Measurements from ENCODE around the gene FAM53B. TPM values are rescaled to one million over a fixed set of nuclear protein-coding genes. Genes with fewer than 3 reads are reported as not detected.

Gene FAM53B
- total RNA-seq, 1 donor from 2014 or later, result 35.9 TPM

DNA sequence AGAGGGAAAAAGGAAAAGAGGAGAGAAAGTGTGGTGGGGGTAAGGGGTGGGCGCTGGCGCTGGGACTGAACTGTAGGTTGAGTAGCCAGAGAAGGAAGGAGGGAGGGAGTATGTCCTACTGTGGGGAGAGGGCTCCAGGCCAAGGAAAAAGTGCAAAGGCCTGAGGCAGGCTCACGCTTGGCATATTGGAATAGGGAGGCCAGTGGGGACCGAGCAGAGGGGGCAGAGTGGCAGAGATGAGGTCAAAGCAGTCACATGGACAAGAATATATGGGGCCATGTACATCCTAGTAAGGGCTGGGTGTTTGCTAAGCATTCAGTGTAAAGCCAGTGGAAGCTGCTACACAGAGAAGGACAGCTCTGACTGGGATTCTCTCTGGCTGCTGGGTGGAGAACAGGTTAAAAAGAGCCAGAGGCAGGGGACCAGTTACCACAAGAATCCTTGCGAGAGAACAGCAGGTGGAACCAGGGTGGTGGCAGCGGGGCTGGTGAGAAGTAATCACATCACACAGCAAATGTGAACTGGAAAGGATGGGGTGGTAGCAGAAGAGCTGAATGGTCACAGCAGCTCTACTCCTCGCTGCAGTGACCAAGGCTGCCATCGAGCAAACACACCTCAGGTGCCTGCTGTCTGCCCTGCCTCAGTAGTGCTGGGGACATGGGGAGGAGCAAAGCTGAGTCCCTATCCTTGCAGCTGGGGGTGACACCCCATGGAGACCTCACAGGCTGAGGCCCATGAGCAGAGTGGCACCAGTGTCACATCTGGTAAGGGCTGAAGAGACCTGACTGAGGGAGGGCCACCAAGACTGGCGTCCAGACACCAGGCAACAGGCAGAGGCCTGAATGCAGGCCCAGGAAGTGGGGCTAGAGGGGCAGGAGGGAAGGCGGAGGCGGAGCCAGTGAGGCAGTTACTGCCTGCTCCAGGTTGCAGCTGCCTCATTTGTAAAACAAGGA, 39.5 kb downstream of the FAM53B start:
- H3K9me3 Mint-ChIP-seq, result no peaks in the 10 kb centered on the region
- TF ChIP-seq, protein P1, sequence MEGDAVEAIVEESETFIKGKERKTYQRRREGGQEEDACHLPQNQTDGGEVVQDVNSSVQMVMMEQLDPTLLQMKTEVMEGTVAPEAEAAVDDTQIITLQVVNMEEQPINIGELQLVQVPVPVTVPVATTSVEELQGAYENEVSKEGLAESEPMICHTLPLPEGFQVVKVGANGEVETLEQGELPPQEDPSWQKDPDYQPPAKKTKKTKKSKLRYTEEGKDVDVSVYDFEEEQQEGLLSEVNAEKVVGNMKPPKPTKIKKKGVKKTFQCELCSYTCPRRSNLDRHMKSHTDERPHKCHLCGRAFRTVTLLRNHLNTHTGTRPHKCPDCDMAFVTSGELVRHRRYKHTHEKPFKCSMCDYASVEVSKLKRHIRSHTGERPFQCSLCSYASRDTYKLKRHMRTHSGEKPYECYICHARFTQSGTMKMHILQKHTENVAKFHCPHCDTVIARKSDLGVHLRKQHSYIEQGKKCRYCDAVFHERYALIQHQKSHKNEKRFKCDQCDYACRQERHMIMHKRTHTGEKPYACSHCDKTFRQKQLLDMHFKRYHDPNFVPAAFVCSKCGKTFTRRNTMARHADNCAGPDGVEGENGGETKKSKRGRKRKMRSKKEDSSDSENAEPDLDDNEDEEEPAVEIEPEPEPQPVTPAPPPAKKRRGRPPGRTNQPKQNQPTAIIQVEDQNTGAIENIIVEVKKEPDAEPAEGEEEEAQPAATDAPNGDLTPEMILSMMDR (conservative IDR thresholded peaks at IDR 0.05), result no peak
- H3K36me3 Mint-ChIP-seq, result peaks cover 11% of the 10 kb centered on the region
- peaks cover 33% of the 10 kb centered on the region for H3K4me1 Mint-ChIP-seq (ENCODE audit: unreplicated experiment)
- peak overlapping the region; percentile 23 for H3K27ac Mint-ChIP-seq
- no peaks in the 10 kb centered on the region for H3K27me3 Mint-ChIP-seq
- no peak overlapping the region for H3K4me3 Mint-ChIP-seq
- DNase-seq (ENCODE audit: extremely low spot score, unreplicated experiment), result no peak

DNA sequence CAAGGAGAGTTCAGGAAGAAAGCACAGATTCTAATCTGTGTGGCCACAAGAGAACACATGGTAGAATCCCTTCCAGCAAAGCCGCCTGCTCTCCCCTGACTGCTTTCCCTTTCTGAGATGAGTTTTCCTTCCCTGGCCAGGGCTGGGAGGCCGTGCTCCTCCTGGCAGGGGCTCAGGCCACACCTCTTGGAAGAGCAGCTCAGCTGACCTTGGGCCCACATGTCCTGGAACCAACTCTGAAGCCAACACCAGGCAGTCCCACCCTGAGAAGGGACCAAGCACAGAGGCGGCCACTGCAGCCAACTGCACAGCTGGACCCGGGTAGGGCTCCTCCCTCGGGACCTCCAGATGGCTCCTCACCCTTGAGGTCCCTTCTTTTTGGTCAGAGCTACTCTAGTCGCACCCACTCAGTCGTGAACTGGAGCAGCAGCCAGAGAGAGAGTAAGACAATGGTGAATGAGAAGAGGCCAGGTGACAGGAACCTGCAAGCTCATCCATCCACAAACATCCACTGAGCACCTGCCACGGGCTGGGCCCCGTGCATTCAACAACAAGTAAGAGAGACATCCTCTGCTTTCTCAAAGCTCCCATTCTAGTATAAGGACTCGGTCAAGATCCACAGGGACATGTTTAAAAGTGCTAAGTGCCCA, 40.3 kb downstream of the FAM53B start:
- Mint-ChIP-seq H3K4me1 (ENCODE audit: unreplicated experiment) (peaks cover 25% of the 10 kb centered on the region), H3K27me3 (no peaks in the 10 kb centered on the region), H3K36me3 (peaks cover 11% of the 10 kb centered on the region), H3K27ac (no peak overlapping the region), H3K4me3 (no peak overlapping the region), H3K9me3 (no peaks in the 10 kb centered on the region)
- TF ChIP-seq, protein P1 (conservative IDR thresholded peaks at IDR 0.05), result no peak
- DNase-seq (ENCODE audit: extremely low spot score, unreplicated experiment), result no peak

DNA sequence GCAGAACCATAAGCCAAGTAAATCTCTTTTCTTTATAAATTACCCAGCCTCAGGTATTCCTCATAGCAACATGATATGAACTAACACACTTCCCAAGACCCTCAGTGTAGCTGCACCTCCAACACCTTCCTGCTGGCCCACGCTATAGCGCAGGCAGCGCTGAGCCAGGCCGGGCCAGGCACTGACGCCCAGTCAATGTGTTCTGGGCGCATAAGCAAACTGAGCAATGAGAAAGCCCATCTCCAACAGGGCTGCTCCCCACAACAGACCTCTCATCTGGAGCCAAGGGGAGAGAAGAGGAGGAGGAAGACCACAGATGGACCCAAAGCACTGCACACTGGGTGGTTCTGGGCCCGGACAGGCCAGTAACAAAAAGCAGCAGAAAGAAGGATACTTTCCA, 40.8 kb downstream of the FAM53B start:
- Mint-ChIP-seq H3K27ac (no peak overlapping the region), H3K4me3 (no peak overlapping the region), H3K27me3 (no peaks in the 10 kb centered on the region), H3K36me3 (peaks cover 11% of the 10 kb centered on the region), H3K9me3 (no peaks in the 10 kb centered on the region), H3K4me1 (ENCODE audit: unreplicated experiment) (peaks cover 23% of the 10 kb centered on the region)
- no peak for DNase-seq (ENCODE audit: extremely low spot score, unreplicated experiment)
- TF ChIP-seq, protein P1 (conservative IDR thresholded peaks at IDR 0.05), result no peak

DNA sequence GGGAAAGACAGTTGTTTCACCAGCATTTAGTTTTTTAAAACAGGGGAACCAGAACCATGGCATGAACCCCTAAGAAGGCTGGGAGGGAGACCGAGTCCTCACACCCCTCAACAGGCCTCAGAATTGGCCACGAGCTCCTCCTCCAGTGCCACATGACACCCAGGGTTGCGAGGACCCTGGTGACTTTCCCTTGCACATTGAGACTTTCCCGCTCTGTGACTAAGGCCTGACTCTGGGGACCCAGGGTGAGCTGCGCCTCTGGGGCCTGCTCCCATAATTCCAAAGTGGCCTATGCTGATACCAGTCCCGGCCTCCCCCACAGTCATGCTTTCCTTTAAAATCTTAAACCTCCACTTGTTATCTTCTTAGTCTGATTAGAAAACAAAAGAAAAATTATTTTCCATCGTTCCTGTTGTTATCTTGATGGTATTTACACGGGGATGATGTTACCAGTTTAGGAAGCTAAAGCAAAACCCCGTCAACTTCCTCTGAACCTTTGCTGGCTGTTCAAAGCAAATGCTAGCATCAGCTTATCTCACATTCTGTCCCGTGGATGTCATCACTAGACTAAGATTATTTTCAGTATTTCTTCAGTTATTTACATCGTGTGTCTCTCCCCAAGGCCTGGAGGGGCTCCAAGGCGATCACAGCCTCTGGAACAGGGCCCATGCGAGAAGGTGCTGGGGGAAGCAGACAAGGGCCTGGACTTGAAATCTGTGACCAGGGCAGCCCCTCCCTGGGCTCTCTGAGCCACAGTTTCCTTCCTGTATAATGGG, 42.1 kb downstream of the FAM53B start:
- TF ChIP-seq, protein P1 (conservative IDR thresholded peaks at IDR 0.05), result no peak
- Mint-ChIP-seq H3K27ac (no peak overlapping the region), H3K9me3 (no peaks in the 10 kb centered on the region), H3K4me1 (ENCODE audit: unreplicated experiment) (peaks cover 16% of the 10 kb centered on the region), H3K27me3 (no peaks in the 10 kb centered on the region), H3K36me3 (peaks cover 11% of the 10 kb centered on the region), H3K4me3 (no peak overlapping the region)
- DNase-seq (ENCODE audit: extremely low spot score, unreplicated experiment), result no peak

DNA sequence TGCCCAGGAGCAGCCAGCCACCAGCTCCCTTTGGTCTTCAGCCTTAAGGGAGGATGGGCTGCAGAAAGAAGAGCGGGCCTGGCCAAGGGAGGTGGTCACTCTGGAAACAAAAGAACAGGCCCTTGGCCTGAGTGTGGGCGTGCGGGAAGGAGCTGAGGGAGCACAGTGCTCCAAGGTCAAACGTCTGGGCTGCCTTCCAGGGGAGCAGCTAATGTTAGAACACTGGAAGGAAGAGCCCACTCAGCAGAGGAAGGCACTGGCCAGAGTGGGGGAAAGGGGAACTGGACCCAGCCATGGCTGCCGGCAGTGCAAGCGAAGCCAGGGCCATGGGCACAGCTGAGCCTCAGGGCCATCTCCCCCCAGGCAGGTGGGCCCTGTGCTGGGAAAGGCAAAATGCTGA, 42.7 kb downstream of the FAM53B start:
- Mint-ChIP-seq H3K27me3 (no peaks in the 10 kb centered on the region), H3K36me3 (peaks cover 11% of the 10 kb centered on the region), H3K4me3 (no peak overlapping the region), H3K27ac (peak overlapping the region; percentile 23), H3K4me1 (ENCODE audit: unreplicated experiment) (peaks cover 16% of the 10 kb centered on the region), H3K9me3 (no peaks in the 10 kb centered on the region)
- TF ChIP-seq, protein P1 (conservative IDR thresholded peaks at IDR 0.05), result no peak
- no peak for DNase-seq (ENCODE audit: extremely low spot score, unreplicated experiment)

Data from type B pancreatic cell (in vitro differentiated cells).